ENCODE data around the gene NBEAL1. TPM values are rescaled to one million over a fixed set of nuclear protein-coding genes. Genes with fewer than 3 reads are reported as not detected.

The NBEAL1 gene
- total RNA-seq, 1 experiment from 2014 or later = 17.0 TPM

- TF ChIP-seq ZFX (IDR thresholded peaks at IDR 0.05) (no peak), ZNF274 (IDR thresholded peaks at IDR 0.05; ENCODE audit: low read depth, low read length) (no peak), YY1 (IDR thresholded peaks at IDR 0.05; ENCODE audit: extremely low read depth, insufficient replicate concordance, low read depth, low read length) (no peak), CTCF (IDR thresholded peaks at IDR 0.05 in 2 of 3, conservative IDR thresholded peaks at IDR 0.05 in 1 of 3; ENCODE audit: borderline replicate concordance in 1 of 3, insufficient read depth in 1 of 3, low read depth in 2 of 3, low read length in 2 of 3) (no peak), SP1 (IDR thresholded peaks at IDR 0.05; ENCODE audit: low read depth) (no peak), ATF3 (IDR thresholded peaks at IDR 0.05) (no peak), ZBTB33 (IDR thresholded peaks at IDR 0.05; ENCODE audit: extremely low read depth, insufficient replicate concordance, low read length) (no peak), EZH2phosphoT487 (IDR thresholded peaks at IDR 0.05; ENCODE audit: borderline replicate concordance) (no peak), CBX3 (IDR thresholded peaks at IDR 0.05; ENCODE audit: low read depth) (no peak), ELF1 (IDR thresholded peaks at IDR 0.05; ENCODE audit: borderline replicate concordance, low read depth) (no peak), REST (IDR thresholded peaks at IDR 0.05; ENCODE audit: low read depth) (no peak), RAD21 (IDR thresholded peaks at IDR 0.05; ENCODE audit: low read depth) (no peak), MAX (IDR thresholded peaks at IDR 0.05) (no peak), TCF7L2 (IDR thresholded peaks at IDR 0.05; ENCODE audit: borderline replicate concordance, extremely low read depth, insufficient read depth, insufficient read length) (no peak), EGR1 (IDR thresholded peaks at IDR 0.05; ENCODE audit: low read depth) (no peak), EZH2 (IDR thresholded peaks at IDR 0.05) (no peak), SIN3A (IDR thresholded peaks at IDR 0.05; ENCODE audit: low read depth) (no peak), POLR2A (IDR thresholded peaks at IDR 0.05; ENCODE audit: borderline replicate concordance, extremely low read depth, insufficient read depth, insufficient read length) (no peak), CEBPB (IDR thresholded peaks at IDR 0.05; ENCODE audit: low read depth) (no peak), SRF (IDR thresholded peaks at IDR 0.05; ENCODE audit: low read depth) (no peak)
- no peak overlapping the region for H3K9ac ChIP-seq (ENCODE audit: low read length)
- no peaks in the 10 kb centered on the region for H3K9me3 ChIP-seq (ENCODE audit: control insufficient read depth in 1 of 2, insufficient read depth in 1 of 2, low read depth in 1 of 2, low read length in 2 of 2)
- no peaks in the 10 kb centered on the region for H3K4me1 ChIP-seq (ENCODE audit: control insufficient read depth in 1 of 2, insufficient read depth in 2 of 2, low read length in 2 of 2)
- intact Hi-C loops (cut with micrococcal nuclease) = no loop called here
- H3K9me2 ChIP-seq (ENCODE audit: insufficient read depth) = no peaks in the 10 kb centered on the region
- ATAC-seq = no peak
- CTCF ChIA-PET = interaction anchor here (0.7 kb wide), 1 partner anchor 594 kb away, joined by 3 read pairs; no protein-coding TSS in a partner anchor
- H3K4me2 ChIP-seq (ENCODE audit: low read length) = no peak overlapping the region
- H3K27ac ChIP-seq (ENCODE audit: low read depth, low read length) = no peak overlapping the region
- POLR2A ChIA-PET = no interaction called here
- BruUV-seq (replicated peaks) = no TSS peak
- H3K4me3 ChIP-seq (replicated peaks in 1 of 2; ENCODE audit: low read depth in 1 of 2, low read length in 2 of 2) = no peak overlapping the region
- H3K36me3 ChIP-seq (ENCODE audit: control insufficient read depth in 1 of 2, insufficient read depth in 2 of 2, low read length in 2 of 2) = no peaks in the 10 kb centered on the region
- H3K27me3 ChIP-seq (ENCODE audit: insufficient read depth, low read length) = no peaks in the 10 kb centered on the region
- H3K79me2 ChIP-seq (ENCODE audit: insufficient read depth, low read length) = no peaks in the 10 kb centered on the region
- no peaks in the 10 kb centered on the region for H4K20me1 ChIP-seq (ENCODE audit: insufficient read depth)
- RAD21 ChIA-PET (ENCODE audit: low non-redundant PET in 1 of 2, low total read pairs in 2 of 2, uncharacterized antibody in 2 of 2, unreplicated experiment in 2 of 2) = no interaction called here
- no peak for DNase-seq (ENCODE audit: low read depth, low spot score)
- no peak overlapping the region for H2AFZ ChIP-seq (ENCODE audit: low read depth, low read length, poor library complexity, severe bottlenecking)
Observed at GRCh38 chr2:203164311-203164935, 149.7 kb downstream of the NBEAL1 start.

Data from HCT116 (cell line).